ENCODE measurements around the gene CRLF2.
"Not testable (repeated sequence)": the region's sequence is repeated elsewhere in the genome, so short reads cannot be mapped to it uniquely, and the experiment has no call there.

The CRLF2 gene

GRCh38 chrX:1210844-1211243 lies 1.6 kb downstream of the CRLF2 start:
- DNase-seq: no peak

- DNase-seq: no peak
Measured at GRCh38 chrX:1207496-1208025, 4.9 kb downstream of the CRLF2 start.

GRCh38 chrX:1205681-1206611 lies 6.5 kb downstream of the CRLF2 start:
- DNase-seq: peak; percentile 41

- DNase-seq: no peak
Measured at GRCh38 chrX:1202251-1202650, 10.2 kb downstream of the CRLF2 start.

GRCh38 chrX:1196436-1196835 lies 16.0 kb downstream of the CRLF2 start:
- DNase-seq: no peak

- DNase-seq: not testable (repeated sequence)
Measured at GRCh38 chrX:1192196-1192595, 20.3 kb downstream of the CRLF2 start.

GRCh38 chrX:1190596-1191145 lies 21.8 kb downstream of the CRLF2 start:
- DNase-seq: no peak

GRCh38 chrX:1185561-1185960 lies 26.9 kb downstream of the CRLF2 start:
- no peak for DNase-seq

- no peak for DNase-seq
Measured at GRCh38 chrX:1182211-1182610, 30.2 kb downstream of the CRLF2 start.

- DNase-seq: not testable (repeated sequence)
Measured at GRCh38 chrX:1181661-1182060, 30.8 kb downstream of the CRLF2 start.

- DNase-seq: no peak
Measured at GRCh38 chrX:1181170-1181569, 31.3 kb downstream of the CRLF2 start.

GRCh38 chrX:1178580-1179057 lies 33.8 kb downstream of the CRLF2 start:
- DNase-seq: no peak

GRCh38 chrX:1176531-1177320 lies 35.7 kb downstream of the CRLF2 start:
- not testable (repeated sequence) for DNase-seq

GRCh38 chrX:1174609-1175545 lies 37.6 kb downstream of the CRLF2 start:
- DNase-seq: not testable (repeated sequence)

GRCh38 chrX:1173435-1173834 lies 39.0 kb downstream of the CRLF2 start:
- not testable (repeated sequence) for DNase-seq

GRCh38 chrX:1172496-1172895 lies 40.0 kb downstream of the CRLF2 start:
- DNase-seq: no peak

- not testable (repeated sequence) for DNase-seq
Measured at GRCh38 chrX:1171915-1172314, 40.5 kb downstream of the CRLF2 start.

- DNase-seq: no peak
Measured at GRCh38 chrX:1170243-1170642, 42.2 kb downstream of the CRLF2 start.

GRCh38 chrX:1169189-1169588 lies 43.3 kb downstream of the CRLF2 start:
- DNase-seq: no peak

GRCh38 chrX:1167918-1168481 lies 44.4 kb downstream of the CRLF2 start:
- DNase-seq: no peak

GRCh38 chrX:1167466-1167865 lies 45.0 kb downstream of the CRLF2 start:
- DNase-seq: no peak
